Activated CD4-positive, CD25-positive, alpha-beta regulatory T cell treated with anti-CD3 and anti-CD28 coated beads, Interleukin-2, amount 50 U/mL, for 24 hours (primary cell): ENCODE data around the gene ATP10D.
A peak's percentile ranks its signal among the peaks of the same experiment; 100 is the strongest.
"Not testable (repeated sequence)": the region's sequence is repeated elsewhere in the genome, so short reads cannot be mapped to it uniquely, and the experiment has no call there.

ENCODE experiments used
- ATAC-seq, 2 donors: fragments of 150-1000 bp; cut with Tn5 transposase; one replicate each; pipeline ENCODE4 v1.10.0; 2021; ENCODE audit warnings: mild to moderate bottlenecking in 1 of 2, moderate library complexity in 1 of 2

The ATP10D gene

GRCh38 chr4:47485047-47485692 is at the start of gene ATP10D:
ATP10D (plus strand) TSS chr4:47485275; CDS start chr4:47512541, 27,266 bp downstream.
- ATAC-seq: peak; percentile 95 to 96

GRCh38 chr4:47442980-47443379 is 42.1 kb upstream of the ATP10D start:
- no peak for ATAC-seq

GRCh38 chr4:47444031-47444430 is 41.0 kb upstream of the ATP10D start:
- no peak for ATAC-seq

GRCh38 chr4:47451657-47452056 is 33.4 kb upstream of the ATP10D start:
- no peak for ATAC-seq

GRCh38 chr4:47462799-47463234 is 22.3 kb upstream of the ATP10D start:
- ATAC-seq: no peak

- peak; percentile 94 to 96 for ATAC-seq
Observed at GRCh38 chr4:47463235-47463956, 21.7 kb upstream of the ATP10D start, which contains the start of gene COMMD8. COMMD8 (minus strand) TSS chr4:47463702; CDS start chr4:47463651, 51 bp downstream.

- ATAC-seq: no peak
Observed at GRCh38 chr4:47465004-47465403, 20.1 kb upstream of the ATP10D start.

GRCh38 chr4:47466056-47466785 is 18.9 kb upstream of the ATP10D start:
- ATAC-seq: no peak

- ATAC-seq: no peak
Observed at GRCh38 chr4:47468706-47469365, 16.2 kb upstream of the ATP10D start.

- ATAC-seq: no peak
Observed at GRCh38 chr4:47469951-47470350, 15.1 kb upstream of the ATP10D start.

GRCh38 chr4:47471064-47471463 is 14.0 kb upstream of the ATP10D start:
- no peak for ATAC-seq

- no peak for ATAC-seq
Observed at GRCh38 chr4:47471591-47471990, 13.5 kb upstream of the ATP10D start.

- ATAC-seq: no peak
Observed at GRCh38 chr4:47473141-47473750, 11.8 kb upstream of the ATP10D start.

- ATAC-seq: no peak
Observed at GRCh38 chr4:47474799-47475198, 10.3 kb upstream of the ATP10D start.

GRCh38 chr4:47475411-47475810 is 9.7 kb upstream of the ATP10D start:
- ATAC-seq: no peak

- ATAC-seq: no peak
Observed at GRCh38 chr4:47478804-47479203, 6.3 kb upstream of the ATP10D start.

GRCh38 chr4:47482326-47482725 is 2.7 kb upstream of the ATP10D start:
- ATAC-seq: no peak

- ATAC-seq: no peak
Observed at GRCh38 chr4:47483745-47484144, 1.3 kb upstream of the ATP10D start.

GRCh38 chr4:47484168-47484567 is 907 bp upstream of the ATP10D start:
- no peak for ATAC-seq

- ATAC-seq: no peak
Observed at GRCh38 chr4:47485768-47486167, 693 bp downstream of the ATP10D start.

- ATAC-seq: no peak
Observed at GRCh38 chr4:47486231-47486673, 1.2 kb downstream of the ATP10D start.

- ATAC-seq: not testable (repeated sequence)
Observed at GRCh38 chr4:47486727-47487126, 1.7 kb downstream of the ATP10D start.
